HCT116 (cell line): ENCODE measurements around the gene IQCH. TPM values are rescaled to one million over a fixed set of nuclear protein-coding genes. Genes with fewer than 3 reads are reported as not detected.

Source experiments
- ATAC-seq: fragments of 200-7000 bp; cut with Tn5 transposase; 2 replicates; pipeline ENCODE4 v1.9.1; 2020; ENCODE audit warnings: mild to moderate bottlenecking, moderate library complexity
- BruUV-seq: library from RNA; stranded (reverse); fragments of 400-500 nt; replicated peaks from 2 replicates; lab custom pipeline; 2021; lab: Mats Ljungman, UMichigan
- CTCF ChIA-PET: fragments of 300-600 bp; sonication (Branson Sonifier 250); formaldehyde crosslinking; loops from one replicate; lab custom pipeline; 2021; ENCODE audit warnings: antibody characterized with exemption; lab: Charles Lee
- POLR2A ChIA-PET: fragments of 300-600, 350-600 bp; sonication (Branson Sonifier 250); formaldehyde crosslinking; loops from one replicate; lab custom pipeline; 2021; ENCODE audit warnings: antibody characterized with exemption; lab: Charles Lee
- RAD21 ChIA-PET, 2 experiments: fragments of 300-600 bp; sonication (Branson Sonifier 250); formaldehyde crosslinking; loops; one replicate each; lab custom pipeline; 2023; ENCODE audit warnings: low total read pairs in 2 of 2; ENCODE audit not compliant: uncharacterized antibody in 2 of 2, unreplicated experiment in 2 of 2, low non-redundant PET in 1 of 2; lab: Charles Lee
- DNase-seq: peaks from one replicate; pipeline ENCODE4 v3.0.0-alpha.2; 2010; ENCODE audit warnings: low read depth, low spot score
- H2AFZ ChIP-seq: fragments of 200-600 bp; shearing (Covaris generic), sonication (generic); 2 replicates; pipeline ENCODE4 v1.6.1; 2017; ENCODE audit warnings: low read depth, mixed run types, mixed read lengths, antibody characterized with exemption, low read length; ENCODE audit not compliant: poor library complexity, severe bottlenecking
- H3K27ac ChIP-seq: 2 replicates; pipeline ENCODE4 v1.5.1; 2012; ENCODE audit warnings: low read depth, low read length
- H3K27me3 ChIP-seq: fragments of 200-600 bp; sonication (generic); 2 replicates; pipeline ENCODE4 v1.6.1; 2016; ENCODE audit warnings: mixed run types, low read length, mixed read lengths; ENCODE audit not compliant: insufficient read depth
- H3K36me3 ChIP-seq, 2 experiments: fragments of 200-500 bp in 1 of 2; fragments of 200-600 bp in 1 of 2; sonication (Bioruptor generic) in 1 of 2; sonication (generic) in 1 of 2; 2 replicates each; pipeline versions ENCODE4 v1.5.1 to v1.6.1; 2014 to 2016; ENCODE audit warnings: low read length in 2 of 2, inconsistent platforms in 1 of 2, mixed read lengths in 1 of 2, mixed run types in 1 of 2; ENCODE audit not compliant: insufficient read depth in 2 of 2, control insufficient read depth in 1 of 2
- H3K4me1 ChIP-seq, 2 experiments: fragments of 200-600 bp in 1 of 2; sonication (generic) in 1 of 2; 2 replicates each; pipeline versions ENCODE4 v1.5.1 to v1.6.1; 2012 to 2017; ENCODE audit warnings: low read length in 2 of 2, inconsistent platforms in 1 of 2, mild to moderate bottlenecking in 1 of 2, mixed read lengths in 1 of 2, mixed run types in 1 of 2, moderate library complexity in 1 of 2; ENCODE audit not compliant: insufficient read depth in 2 of 2, control insufficient read depth in 1 of 2
- H3K4me2 ChIP-seq: fragments of 200-600 bp; sonication (generic); 2 replicates; pipeline ENCODE4 v1.6.1; 2017; ENCODE audit warnings: mixed run types, low read length, mixed read lengths
- H3K4me3 ChIP-seq, 2 experiments: fragments of 200-600 bp in 1 of 2; sonication (generic) in 1 of 2; replicated peaks in 1 of 2; 2 replicates each; pipeline ENCODE4 v1.5.1; 2011 to 2016; ENCODE audit warnings: low read length in 2 of 2, control low read depth in 1 of 2, low read depth in 1 of 2, mild to moderate bottlenecking in 1 of 2, mixed read lengths in 1 of 2, mixed run types in 1 of 2
- H3K79me2 ChIP-seq: fragments of 200-600 bp; sonication (generic); 2 replicates; pipeline ENCODE4 v1.6.1; 2017; ENCODE audit warnings: mild to moderate bottlenecking, mixed run types, low read length, moderate library complexity, mixed read lengths; ENCODE audit not compliant: insufficient read depth
- H3K9ac ChIP-seq: fragments of 200-600 bp; sonication (generic); 2 replicates; pipeline ENCODE4 v1.6.1; 2016; ENCODE audit warnings: low read length, mixed read lengths
- H3K9me2 ChIP-seq: fragments of 200-600 bp; sonication (generic), shearing (Covaris generic); 2 replicates; pipeline ENCODE4 v1.6.1; 2017; ENCODE audit warnings: mixed run types, mild to moderate bottlenecking, moderate library complexity; ENCODE audit not compliant: insufficient read depth
- H3K9me3 ChIP-seq, 2 experiments: fragments of 200-500 bp in 1 of 2; fragments of 200-600 bp in 1 of 2; sonication (Bioruptor generic) in 1 of 2; sonication (generic) in 1 of 2; 2 replicates each; pipeline ENCODE4 v1.6.1; 2014 to 2017; ENCODE audit warnings: low read length in 2 of 2, mixed read lengths in 2 of 2, inconsistent platforms in 1 of 2, low read depth in 1 of 2, mild to moderate bottlenecking in 1 of 2, mixed run types in 1 of 2, moderate library complexity in 1 of 2; ENCODE audit not compliant: control insufficient read depth in 1 of 2, insufficient read depth in 1 of 2
- H4K20me1 ChIP-seq: fragments of 200-600 bp; sonication (generic), shearing (Covaris generic); 2 replicates; pipeline ENCODE4 v1.6.1; 2017; ENCODE audit warnings: mixed run types, mild to moderate bottlenecking, moderate library complexity; ENCODE audit not compliant: insufficient read depth
- CBX3 ChIP-seq: IDR thresholded peaks from 2 replicates; pipeline ENCODE4 v1.6.1; 2012; ENCODE audit warnings: low read depth
- CEBPB ChIP-seq: IDR thresholded peaks from 2 replicates; pipeline ENCODE4 v1.6.1; 2012; ENCODE audit warnings: low read depth
- CTCF ChIP-seq, 3 experiments: fragments of 200-600 bp in 1 of 3; sonication (generic) in 1 of 3; IDR thresholded peaks in 2 of 3; conservative IDR thresholded peaks in 1 of 3; 2 replicates each; pipeline ENCODE4 v1.5.1; 2012 to 2017; ENCODE audit warnings: low read depth in 2 of 3, low read length in 2 of 3, antibody characterized with exemption in 1 of 3, borderline replicate concordance in 1 of 3, control low read depth in 1 of 3, mild to moderate bottlenecking in 1 of 3, mixed read lengths in 1 of 3, mixed run types in 1 of 3, moderate library complexity in 1 of 3; ENCODE audit not compliant: insufficient read depth in 1 of 3
- EGR1 ChIP-seq: IDR thresholded peaks from 2 replicates; pipeline ENCODE4 v1.6.1; 2012; ENCODE audit warnings: low read depth
- ELF1 ChIP-seq: IDR thresholded peaks from 2 replicates; pipeline ENCODE4 v1.6.1; 2012; ENCODE audit warnings: low read depth, borderline replicate concordance
- EZH2 ChIP-seq: fragments of 200-600 bp; sonication (generic); IDR thresholded peaks from 2 replicates; pipeline ENCODE4 v1.6.1; 2017; ENCODE audit warnings: antibody characterized with exemption, mixed run types
- EZH2phosphoT487 ChIP-seq: fragments of 200-600 bp; IDR thresholded peaks from 2 replicates; pipeline ENCODE4 v1.6.1; 2018; ENCODE audit warnings: antibody characterized with exemption, borderline replicate concordance
- FOSL1 ChIP-seq: IDR thresholded peaks from 2 replicates; pipeline ENCODE4 v1.6.1; 2012; ENCODE audit warnings: low read depth
- JUND ChIP-seq: IDR thresholded peaks from 2 replicates; pipeline ENCODE4 v1.6.1; 2012
- MAX ChIP-seq: IDR thresholded peaks from 2 replicates; pipeline ENCODE4 v1.6.1; 2012
- RAD21 ChIP-seq: IDR thresholded peaks from 2 replicates; pipeline ENCODE4 v1.6.1; 2012; ENCODE audit warnings: low read depth, mild to moderate bottlenecking
- SP1 ChIP-seq: IDR thresholded peaks from 2 replicates; pipeline ENCODE4 v1.6.1; 2012; ENCODE audit warnings: low read depth
- SRF ChIP-seq: IDR thresholded peaks from 2 replicates; pipeline ENCODE4 v1.6.1; 2012; ENCODE audit warnings: low read depth
- TCF7L2 ChIP-seq: IDR thresholded peaks from 2 replicates; pipeline ENCODE4 v1.7.0; 2011; ENCODE audit warnings: borderline replicate concordance, inconsistent platforms; ENCODE audit not compliant: insufficient read depth, insufficient read length; ENCODE audit errors: extremely low read depth
- YY1 ChIP-seq: IDR thresholded peaks from 2 replicates; pipeline ENCODE4 v1.6.1; 2011; ENCODE audit warnings: low read length, low read depth, moderate library complexity, mild to moderate bottlenecking; ENCODE audit not compliant: insufficient replicate concordance; ENCODE audit errors: extremely low read depth
- ZNF274 ChIP-seq: fragments of 200-500 bp; sonication (Bioruptor generic); IDR thresholded peaks from 2 replicates; pipeline ENCODE4 v1.6.1; 2014; ENCODE audit warnings: mild to moderate bottlenecking, low read depth, low read length, inconsistent platforms
- intact Hi-C: fragments of 100-400 bp; cut with micrococcal nuclease; formaldehyde crosslinking; loops from 2 replicates; pipeline ENCODE4 v1.10.0; 2022
- total RNA-seq: library from RNA; stranded (reverse); gene quantifications from one replicate; pipeline ENCODE4 v1.2.1, GENCODE V29; 2021; ENCODE audit not compliant: unreplicated experiment
- TF ChIP-seq, protein P1 (sequence below): IDR thresholded peaks from 2 replicates; pipeline ENCODE4 v1.6.1; 2012

The IQCH gene
- total RNA-seq, 1 experiment from 2014 or later, result 4.6 TPM

GRCh38 chr15:67383899-67384298 lies 129.3 kb downstream of the IQCH start:
- Histone ChIP-seq H3K9me2 (no peaks in the 10 kb centered on the region), H3K9ac (no peak overlapping the region), H3K36me3 (no peaks in the 10 kb centered on the region), H3K27ac (no peak overlapping the region), H3K4me1 (no peaks in the 10 kb centered on the region), H3K79me2 (no peaks in the 10 kb centered on the region), H4K20me1 (no peaks in the 10 kb centered on the region), H3K4me2 (no peak overlapping the region), H2AFZ (no peak overlapping the region), H3K4me3 (no peak overlapping the region), H3K9me3 (no peaks in the 10 kb centered on the region), H3K27me3 (no peaks in the 10 kb centered on the region)
- POLR2A ChIA-PET, result no interaction called here
- CTCF ChIA-PET, result no interaction called here
- BruUV-seq, result no TSS peak
- intact Hi-C loops, result loop anchor here (10.0 kb wide), 1 partner anchor 451 kb away; no protein-coding TSS in a partner anchor
- TF ChIP-seq MAX, result no peak
- peak; percentile 17 to 31 (median 19); a peak in 2 of 6 replicates for TF ChIP-seq CTCF (IDR thresholded peaks at IDR 0.05 in 2 of 3, conservative IDR thresholded peaks at IDR 0.05 in 1 of 3; ENCODE audit: borderline replicate concordance in 1 of 3, insufficient read depth in 1 of 3, low read depth in 2 of 3, low read length in 2 of 3)
- TF ChIP-seq RAD21, result peak; percentile 44
- no peak for DNase-seq
- RAD21 ChIA-PET, result no interaction called here
- no peak for ATAC-seq

GRCh38 chr15:67384761-67385160 lies 130.2 kb downstream of the IQCH start:
- ChIA-PET CTCF (interaction anchor here (0.9 kb wide), 1 partner anchor 10 kb away, joined by 3 read pairs; no protein-coding TSS in a partner anchor), RAD21 (no interaction called here), POLR2A (no interaction called here)
- no peaks in the 10 kb centered on the region for H3K79me2 ChIP-seq
- no peak overlapping the region for H2AFZ ChIP-seq
- no peak overlapping the region for H3K4me2 ChIP-seq
- H3K9me3 ChIP-seq, result no peaks in the 10 kb centered on the region
- no peaks in the 10 kb centered on the region for H3K36me3 ChIP-seq
- intact Hi-C loops, result loop anchor here (10.0 kb wide), 1 partner anchor 450 kb away; no protein-coding TSS in a partner anchor
- no peak overlapping the region for H3K9ac ChIP-seq
- H3K27ac ChIP-seq, result no peak overlapping the region
- no peak overlapping the region for H3K4me3 ChIP-seq
- no peaks in the 10 kb centered on the region for H3K9me2 ChIP-seq
- no peak for ATAC-seq
- BruUV-seq, result no TSS peak
- no peak for DNase-seq
- H3K27me3 ChIP-seq, result no peaks in the 10 kb centered on the region
- no peaks in the 10 kb centered on the region for H3K4me1 ChIP-seq
- no peaks in the 10 kb centered on the region for H4K20me1 ChIP-seq
- no peak for TF ChIP-seq EGR1
- no peak for TF ChIP-seq RAD21
- no peak for TF ChIP-seq TCF7L2
- TF ChIP-seq ZNF274, result no peak
- no peak for TF ChIP-seq EZH2
- TF ChIP-seq ELF1, result no peak
- no peak for TF ChIP-seq YY1
- no peak for TF ChIP-seq SP1
- TF ChIP-seq CEBPB, result no peak
- no peak for TF ChIP-seq CBX3
- TF ChIP-seq FOSL1, result no peak
- TF ChIP-seq, protein P1, sequence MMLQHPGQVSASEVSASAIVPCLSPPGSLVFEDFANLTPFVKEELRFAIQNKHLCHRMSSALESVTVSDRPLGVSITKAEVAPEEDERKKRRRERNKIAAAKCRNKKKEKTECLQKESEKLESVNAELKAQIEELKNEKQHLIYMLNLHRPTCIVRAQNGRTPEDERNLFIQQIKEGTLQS, result no peak
- TF ChIP-seq CTCF (IDR thresholded peaks at IDR 0.05 in 2 of 3, conservative IDR thresholded peaks at IDR 0.05 in 1 of 3; ENCODE audit: borderline replicate concordance in 1 of 3, insufficient read depth in 1 of 3, low read depth in 2 of 3, low read length in 2 of 3), result no peak
- no peak for TF ChIP-seq JUND
- no peak for TF ChIP-seq EZH2phosphoT487
- no peak for TF ChIP-seq SRF
